Testis (tissue), 3 donors: ENCODE data around the gene GMDS. TPM values are rescaled to one million over a fixed set of nuclear protein-coding genes. Genes with fewer than 3 reads are reported as not detected.
A peak's percentile ranks its signal among the peaks of the same experiment; 100 is the strongest.

Experiments used
- DNase-seq: peaks from one replicate; pipeline ENCODE4 v3.0.0-alpha.2; 2019
- H3K27ac ChIP-seq, 2 donors: fragments of 200-600 bp; sonication (generic); one replicate each; pipeline ENCODE4 v1.5.1; 2019
- H3K27me3 ChIP-seq: fragments of 200-600 bp; sonication (generic); one replicate; pipeline ENCODE4 v1.5.1; 2019
- H3K36me3 ChIP-seq: fragments of 200-600 bp; sonication (generic); one replicate; pipeline ENCODE4 v1.5.1; 2017; ENCODE audit warnings: low read depth; ENCODE audit errors: missing control alignments
- H3K4me1 ChIP-seq: fragments of 200-600 bp; sonication (generic); one replicate; pipeline ENCODE4 v1.5.1; 2019
- H3K4me3 ChIP-seq, 2 donors: fragments of 200-600 bp; sonication (generic); one replicate each; pipeline ENCODE4 v1.5.1; 2017 to 2019
- H3K9me3 ChIP-seq: fragments of 200-600 bp; sonication (generic); one replicate; pipeline ENCODE4 v1.5.1; 2017
- POLR2A ChIP-seq: fragments of 450-650 bp; IDR thresholded peaks from one replicate; pipeline ENCODE4 v1.6.1; 2017; ENCODE audit warnings: antibody characterized with exemption, mild to moderate bottlenecking, moderate library complexity
- WGBS, 2 donors: methylation state at CpG; one replicate each; pipeline ENCODE4 v1.1.5; 2018; 5-methylcytosine and 5-hydroxymethylcytosine counted together
- intact Hi-C: fragments of 100-400 bp; cut with DNase I; formaldehyde crosslinking; loops from one replicate; pipeline ENCODE4 v1.15.1; 2023; ENCODE audit warnings: low total_unique reads
- polyA plus RNA-seq: library from polyadenylated mRNA; stranded (reverse); fragments of 350-450 nt; fragmentation: Illumina TruSeq; extraction: RNeasy Lipid Tissue Mini Kit (QIAGEN cat#74804); gene quantifications from one replicate; pipeline ENCODE4 v1.2.3, GENCODE V29; 2014; ENCODE audit warnings: low read depth, low replicate concordance; ENCODE audit not compliant: insufficient read depth
- total RNA-seq, 2 donors: library from RNA; depleted of rRNA; stranded (reverse); fragments of >200 nt; gene quantifications; one replicate each; pipeline ENCODE4 v1.2.3, GENCODE V29; 2016
- TF ChIP-seq, protein P1 (sequence below), 3 experiments: fragments of 450-650 bp in 2 of 3; fragments of 200-600 bp in 1 of 3; sonication (generic) in 1 of 3; IDR thresholded peaks; one replicate each; pipeline ENCODE4 v1.5.1; 2016 to 2019; ENCODE audit warnings: antibody characterized with exemption in 3 of 3, mild to moderate bottlenecking in 2 of 3, moderate library complexity in 1 of 3

Gene GMDS
- total and polyA plus RNA-seq, 3 donors from 2014 or later = 19.6 to 31.1 (median 22.2) TPM

DNA sequence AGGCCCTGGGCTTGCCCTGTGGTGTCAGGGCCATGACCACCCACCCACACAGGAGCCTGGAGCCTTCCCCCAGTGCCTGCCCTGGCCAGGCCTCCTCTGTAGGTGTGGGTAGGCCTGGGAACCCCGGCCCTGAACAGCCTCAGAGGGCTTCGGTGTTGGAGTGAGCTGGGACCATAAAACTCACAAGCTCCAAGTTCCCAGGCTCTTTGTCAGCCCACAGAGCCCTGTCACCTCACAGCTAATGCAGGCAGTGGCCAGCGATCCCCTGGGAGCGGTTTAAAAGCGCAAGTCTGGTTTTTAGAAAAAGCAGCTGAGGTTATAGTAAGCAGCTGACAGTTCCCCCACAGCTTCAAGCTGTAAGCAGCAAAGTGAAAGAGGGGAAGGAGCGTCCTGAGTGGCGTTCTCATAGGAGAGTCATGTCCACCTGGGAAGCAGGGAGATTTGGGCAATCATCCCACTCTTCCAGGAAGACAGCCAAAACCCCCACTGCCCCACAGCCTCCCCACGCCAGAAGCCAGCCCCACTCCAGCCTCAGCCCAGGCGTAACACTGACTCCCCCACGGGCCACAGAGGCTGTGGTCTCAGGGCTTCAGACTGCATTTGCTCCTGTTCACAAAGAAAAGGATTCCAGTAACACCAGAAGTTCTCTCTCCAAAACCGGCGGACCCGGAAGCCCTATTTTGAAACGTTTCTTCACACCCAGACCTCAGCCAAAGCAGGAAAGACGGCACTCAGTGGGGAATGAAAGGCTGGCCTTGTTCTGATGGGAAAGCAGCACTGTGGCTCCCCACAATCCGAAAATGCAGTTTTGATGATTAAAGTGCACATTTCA is 670.0 kb downstream of the GMDS start:
- DNase-seq = no peak

DNA sequence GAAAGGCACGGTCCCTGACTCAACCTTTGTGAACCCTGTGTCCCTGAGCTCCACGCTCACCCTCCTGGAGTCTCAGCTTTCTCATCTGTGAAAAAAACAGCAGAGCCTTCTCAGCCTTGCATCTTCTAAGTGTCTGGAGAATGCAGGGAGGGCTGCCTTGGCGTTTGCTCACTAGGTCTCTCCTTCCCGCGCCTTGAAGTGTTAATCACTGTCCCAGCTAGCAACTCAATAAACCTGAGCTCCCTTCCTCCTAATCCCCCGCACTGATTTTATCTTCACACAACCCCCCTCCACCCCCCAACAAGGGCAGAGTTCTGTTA is 670.6 kb downstream of the GMDS start:
- no peaks in the 10 kb centered on the region for H3K36me3 ChIP-seq
- no peaks in the 10 kb centered on the region for H3K9me3 ChIP-seq
- 59 to 68% methylated on average over 6 of the region's 6 CpGs for WGBS, 2 donors
- peak overlapping the region; percentile 64 to 75 for H3K27ac ChIP-seq
- TF ChIP-seq, protein P1, sequence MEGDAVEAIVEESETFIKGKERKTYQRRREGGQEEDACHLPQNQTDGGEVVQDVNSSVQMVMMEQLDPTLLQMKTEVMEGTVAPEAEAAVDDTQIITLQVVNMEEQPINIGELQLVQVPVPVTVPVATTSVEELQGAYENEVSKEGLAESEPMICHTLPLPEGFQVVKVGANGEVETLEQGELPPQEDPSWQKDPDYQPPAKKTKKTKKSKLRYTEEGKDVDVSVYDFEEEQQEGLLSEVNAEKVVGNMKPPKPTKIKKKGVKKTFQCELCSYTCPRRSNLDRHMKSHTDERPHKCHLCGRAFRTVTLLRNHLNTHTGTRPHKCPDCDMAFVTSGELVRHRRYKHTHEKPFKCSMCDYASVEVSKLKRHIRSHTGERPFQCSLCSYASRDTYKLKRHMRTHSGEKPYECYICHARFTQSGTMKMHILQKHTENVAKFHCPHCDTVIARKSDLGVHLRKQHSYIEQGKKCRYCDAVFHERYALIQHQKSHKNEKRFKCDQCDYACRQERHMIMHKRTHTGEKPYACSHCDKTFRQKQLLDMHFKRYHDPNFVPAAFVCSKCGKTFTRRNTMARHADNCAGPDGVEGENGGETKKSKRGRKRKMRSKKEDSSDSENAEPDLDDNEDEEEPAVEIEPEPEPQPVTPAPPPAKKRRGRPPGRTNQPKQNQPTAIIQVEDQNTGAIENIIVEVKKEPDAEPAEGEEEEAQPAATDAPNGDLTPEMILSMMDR (IDR thresholded peaks at IDR 0.05) = no peak
- TF ChIP-seq POLR2A = no peak
- no peaks in the 10 kb centered on the region for H3K27me3 ChIP-seq
- H3K4me3 ChIP-seq = no peak overlapping the region
- DNase-seq = no peak
- H3K4me1 ChIP-seq = peaks cover 35% of the 10 kb centered on the region
- intact Hi-C loops = no loop called here

More for the DNA sequence above, 670.0 kb downstream of the GMDS start:
- Histone ChIP-seq H3K9me3 (no peaks in the 10 kb centered on the region), H3K27ac (peak overlapping the region; percentile 64 to 75), H3K4me1 (peaks cover 36% of the 10 kb centered on the region), H3K4me3 (no peak overlapping the region), H3K27me3 (no peaks in the 10 kb centered on the region), H3K36me3 (no peaks in the 10 kb centered on the region)
- TF ChIP-seq, protein P1 (IDR thresholded peaks at IDR 0.05) = no peak
- TF ChIP-seq POLR2A = no peak
- intact Hi-C loops = no loop called here
- 27 to 44% methylated on average over 9 to 16 of the region's 16 CpGs for WGBS, 2 donors

DNA sequence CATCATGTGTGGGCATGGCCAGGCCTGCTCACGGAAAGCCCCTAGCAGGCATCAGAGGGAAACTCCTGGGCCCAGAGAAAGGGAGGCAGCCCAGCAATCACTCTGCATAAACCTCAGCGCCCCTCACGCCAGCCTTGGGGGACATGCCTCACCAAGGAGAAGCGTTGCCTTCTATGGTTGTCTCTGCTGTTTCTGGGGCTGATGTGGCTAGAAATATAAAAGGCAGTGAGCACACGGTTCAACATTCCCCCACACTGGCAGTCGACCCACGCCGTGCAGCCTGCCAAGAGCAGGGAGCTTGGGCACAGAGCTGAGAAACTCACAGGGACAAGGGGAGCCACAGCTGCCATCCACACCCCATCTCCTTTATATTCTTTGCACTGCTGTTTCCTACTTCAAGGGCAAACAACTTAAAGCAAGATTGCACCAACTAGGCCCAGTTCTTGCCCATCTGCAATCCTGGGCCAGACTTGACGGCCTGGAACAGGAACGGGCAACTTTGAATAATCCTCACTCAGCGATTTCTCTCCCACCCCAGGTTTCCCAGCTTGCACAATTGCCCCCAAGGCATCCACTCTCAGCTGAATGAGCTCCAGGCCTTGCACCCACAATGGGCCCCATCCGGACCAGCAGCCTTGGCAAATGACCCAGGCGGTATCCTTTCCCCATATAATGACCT is 671.2 kb downstream of the GMDS start:
- WGBS, 2 donors = 89 to 93% methylated on average over 11 to 13 of the region's 13 CpGs

More for the DNA sequence above, 671.2 kb downstream of the GMDS start:
- no peaks in the 10 kb centered on the region for H3K27me3 ChIP-seq
- H3K4me1 ChIP-seq = peaks cover 28% of the 10 kb centered on the region
- DNase-seq = no peak
- intact Hi-C loops = no loop called here
- TF ChIP-seq, protein P1 (IDR thresholded peaks at IDR 0.05) = no peak
- TF ChIP-seq POLR2A = no peak
- H3K9me3 ChIP-seq = no peaks in the 10 kb centered on the region
- H3K36me3 ChIP-seq = no peaks in the 10 kb centered on the region
- H3K4me3 ChIP-seq = no peak overlapping the region
- H3K27ac ChIP-seq = no peak overlapping the region
